ENCODE data around the gene WDR48. TPM values are rescaled to one million over a fixed set of nuclear protein-coding genes. Genes with fewer than 3 reads are reported as not detected.

The WDR48 gene
- total RNA-seq, 4 donors from 2014 or later, result 21.6 to 41.1 (median 28.5) TPM

DNA sequence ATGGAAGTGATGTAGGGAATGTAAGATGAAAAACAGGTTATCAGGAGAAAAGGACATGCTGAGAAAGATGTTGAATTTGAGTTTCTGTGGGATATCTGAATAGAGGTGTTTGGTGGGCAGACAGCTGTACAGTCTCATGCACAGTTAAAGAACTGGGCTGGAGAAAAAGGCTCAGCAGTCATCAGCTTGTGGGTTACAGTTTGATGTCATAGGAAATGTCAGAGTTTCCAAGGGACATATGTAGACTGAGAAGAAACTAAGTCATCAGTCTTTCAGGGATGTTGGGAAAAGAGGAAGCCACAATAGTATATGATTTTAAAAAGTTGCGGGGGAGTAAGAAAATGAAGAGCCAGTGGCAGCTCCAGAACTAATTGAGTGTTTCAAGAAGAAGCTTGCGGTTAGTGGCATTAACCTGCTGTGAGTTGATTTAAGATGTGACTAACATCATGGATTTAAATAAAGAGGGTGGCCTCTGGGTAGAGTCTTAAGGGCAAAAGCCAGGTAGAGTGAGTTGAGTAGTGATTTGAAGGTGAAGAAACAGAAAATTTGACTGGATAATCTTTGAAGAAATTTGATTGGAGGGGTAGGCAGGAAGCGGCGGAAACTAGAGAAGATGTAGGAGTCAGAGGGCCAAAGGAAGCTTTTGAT is 31.0 kb downstream of the WDR48 start:
- intact Hi-C loops (cut with DNase I; ENCODE audit: low total_unique reads), result no loop called here
- H3K4me3 ChIP-seq (ENCODE audit: low read depth, poor library complexity, severe bottlenecking), result no peak overlapping the region
- WGBS, 2 donors, result 94 to 97% methylated on average over 4 of the region's 4 CpGs
- DNase-seq (ENCODE audit: low spot score in 2 of 2), result no peak
- TF ChIP-seq, protein P1, sequence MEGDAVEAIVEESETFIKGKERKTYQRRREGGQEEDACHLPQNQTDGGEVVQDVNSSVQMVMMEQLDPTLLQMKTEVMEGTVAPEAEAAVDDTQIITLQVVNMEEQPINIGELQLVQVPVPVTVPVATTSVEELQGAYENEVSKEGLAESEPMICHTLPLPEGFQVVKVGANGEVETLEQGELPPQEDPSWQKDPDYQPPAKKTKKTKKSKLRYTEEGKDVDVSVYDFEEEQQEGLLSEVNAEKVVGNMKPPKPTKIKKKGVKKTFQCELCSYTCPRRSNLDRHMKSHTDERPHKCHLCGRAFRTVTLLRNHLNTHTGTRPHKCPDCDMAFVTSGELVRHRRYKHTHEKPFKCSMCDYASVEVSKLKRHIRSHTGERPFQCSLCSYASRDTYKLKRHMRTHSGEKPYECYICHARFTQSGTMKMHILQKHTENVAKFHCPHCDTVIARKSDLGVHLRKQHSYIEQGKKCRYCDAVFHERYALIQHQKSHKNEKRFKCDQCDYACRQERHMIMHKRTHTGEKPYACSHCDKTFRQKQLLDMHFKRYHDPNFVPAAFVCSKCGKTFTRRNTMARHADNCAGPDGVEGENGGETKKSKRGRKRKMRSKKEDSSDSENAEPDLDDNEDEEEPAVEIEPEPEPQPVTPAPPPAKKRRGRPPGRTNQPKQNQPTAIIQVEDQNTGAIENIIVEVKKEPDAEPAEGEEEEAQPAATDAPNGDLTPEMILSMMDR (IDR thresholded peaks at IDR 0.05), result no peak
- no peak for TF ChIP-seq POLR2A (IDR thresholded peaks at IDR 0.05)

DNA sequence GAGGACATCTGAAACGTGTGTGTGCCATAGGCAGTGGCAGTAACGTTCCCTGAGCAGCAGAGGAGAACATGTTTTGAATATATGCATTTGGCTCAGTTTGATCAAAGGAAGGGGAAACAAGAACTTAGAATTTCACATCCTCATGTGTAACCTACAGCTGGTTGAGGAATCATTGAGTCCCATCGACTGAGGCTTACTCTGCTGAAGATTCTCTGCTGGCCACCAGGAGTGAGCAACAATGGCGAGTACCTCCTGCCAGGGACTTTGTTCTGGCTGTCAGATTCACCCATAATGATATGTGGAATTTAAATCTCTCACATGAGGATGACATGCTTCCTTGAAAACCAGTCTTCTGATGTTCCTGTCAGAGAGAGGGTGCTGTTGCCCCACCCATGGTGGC is 34.3 kb downstream of the WDR48 start:
- TF ChIP-seq, protein P1 (IDR thresholded peaks at IDR 0.05), result no peak
- TF ChIP-seq POLR2A (IDR thresholded peaks at IDR 0.05), result no peak
- intact Hi-C loops (cut with DNase I; ENCODE audit: low total_unique reads), result no loop called here
- no peak for DNase-seq (ENCODE audit: low spot score in 2 of 2)
- no peak overlapping the region for H3K4me3 ChIP-seq (ENCODE audit: low read depth, poor library complexity, severe bottlenecking)
- WGBS, 2 donors, result 74 to 75% methylated on average over 4 of the region's 4 CpGs

DNA sequence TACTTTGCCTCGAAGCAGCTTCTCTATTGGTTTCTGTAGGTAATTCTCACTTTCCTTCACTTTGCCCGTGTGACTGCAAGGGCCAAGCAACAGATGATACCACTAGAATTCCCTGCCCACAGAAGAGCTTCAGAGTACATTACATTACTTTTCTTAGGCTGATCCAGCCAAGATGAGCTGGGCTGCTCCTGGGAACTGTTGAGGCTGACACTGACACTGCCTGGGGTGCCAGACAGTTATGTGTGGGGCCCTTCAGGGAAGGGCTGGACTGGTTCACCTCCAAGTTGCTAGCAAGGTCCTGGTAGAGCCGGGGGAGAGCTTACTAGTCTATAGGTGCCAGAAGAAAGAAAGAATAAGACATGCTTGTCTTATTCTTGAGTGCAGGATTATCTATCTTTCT is 36.6 kb downstream of the WDR48 start:
- H3K4me3 ChIP-seq (ENCODE audit: low read depth, poor library complexity, severe bottlenecking), result no peak overlapping the region
- 87 to 89% methylated on average over 3 of the region's 3 CpGs for WGBS, 2 donors
- DNase-seq (ENCODE audit: low spot score in 2 of 2), result no peak
- intact Hi-C loops (cut with DNase I; ENCODE audit: low total_unique reads), result no loop called here
- TF ChIP-seq, protein P1 (IDR thresholded peaks at IDR 0.05), result no peak

DNA sequence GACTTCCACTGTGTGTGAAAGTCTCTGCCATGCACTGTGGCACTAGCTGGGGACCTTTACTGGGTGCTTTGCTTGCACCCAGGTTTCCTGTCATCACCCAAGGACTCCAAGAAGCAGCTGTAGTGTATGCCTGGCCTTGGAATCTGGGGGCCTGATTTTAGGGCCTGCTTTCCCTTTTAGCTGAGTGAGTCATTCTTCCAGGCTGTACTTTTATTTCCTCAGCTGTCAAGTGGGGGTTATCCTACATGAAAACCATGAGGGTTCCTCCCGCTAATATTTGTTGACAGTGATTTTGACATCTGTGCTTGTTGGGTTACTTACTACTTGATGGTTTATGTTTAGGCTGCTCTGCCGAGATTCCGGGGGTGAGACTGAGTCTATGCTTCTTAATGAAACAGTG is 37.1 kb downstream of the WDR48 start:
- DNase-seq (ENCODE audit: low spot score in 2 of 2), result no peak
- no peak overlapping the region for H3K4me3 ChIP-seq (ENCODE audit: low read depth, poor library complexity, severe bottlenecking)
- 82 to 90% methylated on average over 3 of the region's 3 CpGs for WGBS, 2 donors
- intact Hi-C loops (cut with DNase I; ENCODE audit: low total_unique reads), result no loop called here
- TF ChIP-seq, protein P1 (IDR thresholded peaks at IDR 0.05), result no peak
- no peak for TF ChIP-seq POLR2A (IDR thresholded peaks at IDR 0.05)

DNA sequence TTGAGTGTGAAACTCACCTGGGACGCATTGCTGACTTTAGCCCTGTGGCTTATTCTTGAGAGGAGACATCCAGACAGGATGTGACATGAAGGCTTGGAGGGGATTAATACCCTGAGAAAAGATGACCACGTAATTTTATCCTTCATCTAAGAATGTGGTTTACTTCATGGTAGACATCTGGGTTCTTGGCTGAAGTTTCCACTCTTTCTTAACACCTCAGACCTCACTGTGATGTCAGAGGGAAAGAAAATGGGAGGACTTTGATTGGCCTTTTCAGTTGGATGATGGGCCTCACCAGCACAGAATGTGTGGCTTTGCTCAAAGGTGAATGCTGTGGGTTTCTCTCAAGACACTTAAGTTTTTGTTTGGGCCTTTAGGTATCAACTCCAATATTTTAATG is 39.1 kb downstream of the WDR48 start:
- intact Hi-C loops (cut with DNase I; ENCODE audit: low total_unique reads), result no loop called here
- no peak overlapping the region for H3K4me3 ChIP-seq (ENCODE audit: low read depth, poor library complexity, severe bottlenecking)
- 88 to 89% methylated on average over 2 of the region's 2 CpGs for WGBS, 2 donors
- TF ChIP-seq, protein P1 (IDR thresholded peaks at IDR 0.05), result no peak
- TF ChIP-seq POLR2A (IDR thresholded peaks at IDR 0.05), result no peak
- no peak for DNase-seq (ENCODE audit: low spot score in 2 of 2)

All from lower leg skin (tissue), 4 donors.